NCI-H460 (cell line): ENCODE results near the gene EFEMP1. TPM values are rescaled to one million over a fixed set of nuclear protein-coding genes. Genes with fewer than 3 reads are reported as not detected.
"Not testable (repeated sequence)": the region's sequence is repeated elsewhere in the genome, so short reads cannot be mapped to it uniquely, and the experiment has no call there.

Experiments used
- DNase-seq: peaks from one replicate; pipeline ENCODE4 v3.0.0-alpha.2; 2016; ENCODE audit warnings: low read depth; ENCODE audit errors: extremely low read depth
- total RNA-seq: library from RNA; depleted of rRNA; stranded (reverse); fragments of >200 nt; shearing (Covaris generic); gene quantifications from 2 replicates; pipeline ENCODE4 v1.2.3, GENCODE V29; 2014; rRNA removed

EFEMP1 gene
- total RNA-seq, 1 experiment from 2014 or later, result 872 TPM

DNA sequence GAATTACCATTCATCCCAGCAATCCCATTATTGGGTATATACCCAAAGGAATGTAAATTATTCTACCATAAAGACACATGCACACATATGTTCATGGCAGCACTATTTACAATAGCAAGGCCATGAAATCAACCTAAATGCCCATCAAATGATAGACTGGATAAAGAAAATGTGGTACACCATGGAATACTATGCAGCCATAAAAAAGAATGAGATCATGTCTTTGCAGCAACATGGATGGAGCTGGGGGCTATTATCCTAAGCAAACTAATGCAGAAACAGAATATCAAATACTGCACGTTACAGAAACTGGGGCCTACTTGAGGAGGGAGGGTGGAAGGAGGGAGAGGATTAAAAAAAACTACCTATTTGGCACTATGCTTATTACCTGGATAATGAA is 85.5 kb downstream of the EFEMP1 start:
- not testable (repeated sequence) for DNase-seq

DNA sequence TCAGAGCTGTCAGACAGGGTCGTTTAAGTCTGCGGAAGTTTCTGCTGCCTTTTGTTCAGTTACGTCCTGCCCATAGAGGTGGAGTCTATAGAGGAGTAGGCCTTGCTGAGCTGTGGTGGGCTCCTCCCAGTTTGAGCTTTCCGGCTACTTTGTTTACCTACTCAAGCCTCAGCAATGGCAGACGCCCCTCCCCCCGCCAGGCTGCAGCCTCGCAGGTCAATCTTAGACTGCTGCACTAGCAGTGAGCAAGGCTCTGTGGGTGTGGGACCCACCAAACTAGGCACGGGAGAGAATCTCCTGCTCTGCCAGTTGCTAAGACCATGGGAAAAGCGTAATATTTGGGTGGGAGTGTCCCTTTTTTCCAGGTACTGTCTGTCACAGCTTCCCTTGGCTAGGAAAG is 86.5 kb downstream of the EFEMP1 start:
- DNase-seq, result no peak

DNA sequence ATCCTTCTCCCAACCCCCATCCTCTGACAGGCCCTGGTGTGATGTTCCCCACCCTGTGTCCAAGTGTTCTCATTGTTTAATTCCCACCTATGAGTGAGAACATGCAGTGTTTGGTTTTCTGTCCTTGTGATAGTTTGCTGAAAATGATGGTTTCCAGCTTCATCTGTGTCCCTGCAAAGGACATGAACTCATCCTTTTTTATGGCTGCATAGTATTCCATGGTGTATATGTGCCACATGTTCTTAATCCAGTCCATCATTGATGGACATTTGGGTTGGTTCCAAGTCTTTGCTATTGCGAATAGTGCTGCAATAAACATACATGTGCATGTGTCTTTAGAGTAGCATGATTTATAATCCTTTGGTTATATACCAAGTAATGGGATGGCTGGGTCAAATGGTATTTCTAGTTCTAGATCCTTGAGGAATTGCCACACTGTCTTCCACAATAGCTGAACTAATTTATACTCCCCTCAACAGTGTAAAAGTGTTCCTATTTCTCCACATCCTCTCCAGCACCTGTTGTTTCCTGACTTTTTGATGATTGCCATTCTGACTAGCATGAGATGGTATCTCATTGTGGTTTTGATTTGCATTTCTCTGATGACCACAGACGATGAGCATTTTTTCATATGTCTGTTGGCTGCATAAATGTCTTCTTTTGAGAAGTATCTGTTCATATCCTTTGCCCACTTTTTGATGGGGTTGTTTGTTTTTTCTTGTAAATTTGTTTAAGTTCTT is 91.7 kb downstream of the EFEMP1 start:
- DNase-seq, result not testable (repeated sequence)

DNA sequence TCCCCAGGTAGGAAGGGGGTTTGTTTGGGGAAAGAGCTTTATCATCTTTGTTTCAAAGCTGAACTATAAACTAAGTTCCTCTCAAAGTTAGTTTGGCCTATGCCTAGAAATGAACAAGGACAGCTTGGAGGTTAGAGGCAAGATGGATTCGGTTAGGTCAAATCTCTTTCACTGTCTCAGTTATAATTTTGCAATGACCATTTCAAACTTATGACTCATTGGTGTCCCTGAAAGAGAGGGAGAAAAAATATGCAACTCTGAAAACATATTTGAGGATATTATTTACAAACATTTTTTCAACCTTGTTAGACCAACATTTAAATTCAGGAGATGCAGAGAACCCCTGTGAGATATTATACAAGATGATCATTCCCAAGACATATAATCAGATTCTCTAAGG is 95.7 kb downstream of the EFEMP1 start:
- DNase-seq, result no peak

GRCh38 chr2:55827428-55827827 is 96.2 kb downstream of the EFEMP1 start:
- DNase-seq, result not testable (repeated sequence)

GRCh38 chr2:55826246-55826645 is 97.3 kb downstream of the EFEMP1 start:
- DNase-seq, result no peak

GRCh38 chr2:55824551-55825096 is 99.0 kb downstream of the EFEMP1 start:
- DNase-seq, result no peak

Other genes starting within 250 kb of the EFEMP1 start
- 64.5 and 66.6 TPM in 2 replicates for gene PNPT1, start 229.9 kb downstream of the EFEMP1 start, total RNA-seq